ENCODE results near the gene LANCL1.

The LANCL1 gene

GRCh38 chr2:210476194-210477128, at the start of gene LANCL1:
LANCL1 (minus strand) TSS chr2:210476759; CDS start chr2:210476396, 363 bp downstream.
- DNase-seq (ENCODE audit: low read depth in 1 of 2, low spot score in 1 of 2), result peak; percentile 52 to 72

- DNase-seq (ENCODE audit: low read depth in 1 of 2, low spot score in 1 of 2), result no peak
These were observed 48.0 kb upstream of the LANCL1 start for GRCh38 chr2:210524533-210524932.

GRCh38 chr2:210523650-210524289, 47.2 kb upstream of the LANCL1 start:
- no peak for DNase-seq (ENCODE audit: low read depth in 1 of 2, low spot score in 1 of 2)

- DNase-seq (ENCODE audit: low read depth in 1 of 2, low spot score in 1 of 2), result no peak
These were observed 45.8 kb upstream of the LANCL1 start for GRCh38 chr2:210522399-210522798.

GRCh38 chr2:210519594-210519993, 43.0 kb upstream of the LANCL1 start:
- DNase-seq (ENCODE audit: low read depth in 1 of 2, low spot score in 1 of 2), result no peak

GRCh38 chr2:210517264-210517663, 40.7 kb upstream of the LANCL1 start:
- DNase-seq (ENCODE audit: low read depth in 1 of 2, low spot score in 1 of 2), result no peak

- no peak for DNase-seq (ENCODE audit: low read depth in 1 of 2, low spot score in 1 of 2)
These were observed 39.4 kb upstream of the LANCL1 start for GRCh38 chr2:210515911-210516310.

GRCh38 chr2:210503725-210504191, 27.2 kb upstream of the LANCL1 start:
- DNase-seq (ENCODE audit: low read depth in 1 of 2, low spot score in 1 of 2), result no peak

- DNase-seq (ENCODE audit: low read depth in 1 of 2, low spot score in 1 of 2), result peak in 1 of 2 donors; percentile 7
These were observed 26.6 kb upstream of the LANCL1 start for GRCh38 chr2:210503001-210503623.

- DNase-seq (ENCODE audit: low read depth in 1 of 2, low spot score in 1 of 2), result no peak
These were observed 20.0 kb upstream of the LANCL1 start for GRCh38 chr2:210496512-210496911.

GRCh38 chr2:210493528-210493927, 17.0 kb upstream of the LANCL1 start:
- no peak for DNase-seq (ENCODE audit: low read depth in 1 of 2, low spot score in 1 of 2)

- DNase-seq (ENCODE audit: low read depth in 1 of 2, low spot score in 1 of 2), result no peak
These were observed 5.1 kb upstream of the LANCL1 start for GRCh38 chr2:210481601-210482175.

GRCh38 chr2:210480764-210481163, 4.2 kb upstream of the LANCL1 start:
- no peak for DNase-seq (ENCODE audit: low read depth in 1 of 2, low spot score in 1 of 2)

GRCh38 chr2:210480079-210480478, 3.5 kb upstream of the LANCL1 start:
- no peak for DNase-seq (ENCODE audit: low read depth in 1 of 2, low spot score in 1 of 2)

- no peak for DNase-seq (ENCODE audit: low read depth in 1 of 2, low spot score in 1 of 2)
These were observed 2.1 kb upstream of the LANCL1 start for GRCh38 chr2:210478661-210479060.

- DNase-seq (ENCODE audit: low read depth in 1 of 2, low spot score in 1 of 2), result no peak
These were observed 937 bp upstream of the LANCL1 start for GRCh38 chr2:210477496-210477895.

- DNase-seq (ENCODE audit: low read depth in 1 of 2, low spot score in 1 of 2), result no peak
These were observed 853 bp downstream of the LANCL1 start for GRCh38 chr2:210475706-210476105.

- no peak for DNase-seq (ENCODE audit: low read depth in 1 of 2, low spot score in 1 of 2)
These were observed 1.8 kb downstream of the LANCL1 start for GRCh38 chr2:210474776-210475175.

- DNase-seq (ENCODE audit: low read depth in 1 of 2, low spot score in 1 of 2), result no peak
These were observed 15.2 kb downstream of the LANCL1 start for GRCh38 chr2:210461401-210461800.

GRCh38 chr2:210460322-210461227, 16.0 kb downstream of the LANCL1 start:
- DNase-seq (ENCODE audit: low read depth in 1 of 2, low spot score in 1 of 2), result no peak
